ENCODE results near the gene TMEM179. TPM values are rescaled to one million over a fixed set of nuclear protein-coding genes. Genes with fewer than 3 reads are reported as not detected.

The TMEM179 gene
- polyA plus RNA-seq, 1 donor (not counting 4 experiments of a cell fraction or from before 2014, with no cell fraction given): not detected

- TF ChIP-seq CTCF (optimal IDR thresholded peaks at IDR 0.05 in 1 of 3, IDR thresholded peaks at IDR 0.05 in 1 of 3, conservative IDR thresholded peaks at IDR 0.05 in 1 of 3; ENCODE audit: extremely low read depth in 1 of 3, insufficient read depth in 2 of 3, low read length in 3 of 3) (no peak), EZH2 (IDR thresholded peaks at IDR 0.05; ENCODE audit: low read length) (no peak)
- H4K20me1 ChIP-seq (ENCODE audit: control insufficient read depth, extremely low read depth, insufficient read depth, low read length): no peaks in the 10 kb centered on the region
- dilution Hi-C loops (cut with MboI; ENCODE audit: extremely low pct_ligation_motif_present, low sequenced_read_pairs): no loop called here
- FAIRE-seq (no peak), DNase-seq (ENCODE audit: low read depth, low spot score) (no peak)
- H3K27me3 ChIP-seq (ENCODE audit: control insufficient read depth, extremely low read depth, insufficient read depth, low read length): peaks cover 47% of the 10 kb centered on the region
- no peak overlapping the region for H3K27ac ChIP-seq (ENCODE audit: control insufficient read depth, insufficient read depth, low read length)
- no peak overlapping the region for H3K4me3 ChIP-seq (ENCODE audit: control insufficient read depth in 2 of 3, extremely low read depth in 1 of 3, insufficient read depth in 2 of 3, low read depth in 1 of 3, low read length in 3 of 3)
- H2AFZ ChIP-seq (ENCODE audit: control insufficient read depth, low read length): no peak overlapping the region
- H3K4me2 ChIP-seq (ENCODE audit: control insufficient read depth, extremely low read depth, insufficient read depth, low read depth, low read length): no peak overlapping the region
- no peaks in the 10 kb centered on the region for H3K79me2 ChIP-seq (ENCODE audit: control insufficient read depth, insufficient read depth, low read length)
- no peaks in the 10 kb centered on the region for H3K4me1 ChIP-seq (ENCODE audit: control insufficient read depth, extremely low read depth, insufficient read depth, low read length)
- H3K9me3 ChIP-seq (ENCODE audit: control insufficient read depth, low read depth, low read length): no peaks in the 10 kb centered on the region
- H3K9me1 ChIP-seq (ENCODE audit: control insufficient read depth, extremely low read depth, insufficient read depth, low read length): no peaks in the 10 kb centered on the region
- no peak overlapping the region for H3K9ac ChIP-seq (ENCODE audit: control insufficient read depth, extremely low read depth, insufficient read depth, low read length)
- no peaks in the 10 kb centered on the region for H3K36me3 ChIP-seq (ENCODE audit: control insufficient read depth in 2 of 2, extremely low read depth in 1 of 2, insufficient read depth in 2 of 2, low read length in 2 of 2)
Measured at GRCh38 chr14:104547310-104547997, 57.1 kb downstream of the TMEM179 start.

GRCh38 chr14:104546591-104547309 is 57.8 kb downstream of the TMEM179 start:
- Histone ChIP-seq H2AFZ (ENCODE audit: control insufficient read depth, low read length) (no peak overlapping the region), H3K9me3 (ENCODE audit: control insufficient read depth, low read depth, low read length) (no peaks in the 10 kb centered on the region), H4K20me1 (ENCODE audit: control insufficient read depth, extremely low read depth, insufficient read depth, low read length) (no peaks in the 10 kb centered on the region), H3K4me1 (ENCODE audit: control insufficient read depth, extremely low read depth, insufficient read depth, low read length) (no peaks in the 10 kb centered on the region), H3K27me3 (ENCODE audit: control insufficient read depth, extremely low read depth, insufficient read depth, low read length) (peaks cover 47% of the 10 kb centered on the region), H3K4me3 (ENCODE audit: control insufficient read depth in 2 of 3, extremely low read depth in 1 of 3, insufficient read depth in 2 of 3, low read depth in 1 of 3, low read length in 3 of 3) (no peak overlapping the region), H3K36me3 (ENCODE audit: control insufficient read depth in 2 of 2, extremely low read depth in 1 of 2, insufficient read depth in 2 of 2, low read length in 2 of 2) (no peaks in the 10 kb centered on the region), H3K9ac (ENCODE audit: control insufficient read depth, extremely low read depth, insufficient read depth, low read length) (no peak overlapping the region), H3K4me2 (ENCODE audit: control insufficient read depth, extremely low read depth, insufficient read depth, low read depth, low read length) (no peak overlapping the region), H3K27ac (ENCODE audit: control insufficient read depth, insufficient read depth, low read length) (no peak overlapping the region), H3K79me2 (ENCODE audit: control insufficient read depth, insufficient read depth, low read length) (no peaks in the 10 kb centered on the region), H3K9me1 (ENCODE audit: control insufficient read depth, extremely low read depth, insufficient read depth, low read length) (no peaks in the 10 kb centered on the region)
- DNase-seq (ENCODE audit: low read depth, low spot score) (no peak), FAIRE-seq (no peak)
- dilution Hi-C loops (cut with MboI; ENCODE audit: extremely low pct_ligation_motif_present, low sequenced_read_pairs): no loop called here
- no peak for TF ChIP-seq CTCF (optimal IDR thresholded peaks at IDR 0.05 in 1 of 3, IDR thresholded peaks at IDR 0.05 in 1 of 3, conservative IDR thresholded peaks at IDR 0.05 in 1 of 3; ENCODE audit: extremely low read depth in 1 of 3, insufficient read depth in 2 of 3, low read length in 3 of 3)
- TF ChIP-seq EZH2 (IDR thresholded peaks at IDR 0.05; ENCODE audit: low read length): no peak
